ENCODE data around the gene PRAMEF27.
"Not testable (repeated sequence)": the region's sequence is repeated elsewhere in the genome, so short reads cannot be mapped to it uniquely, and the experiment has no call there.

The PRAMEF27 gene

GRCh38 chr1:13056475-13056874 lies at the start of gene PRAMEF27:
Gene PRAMEF27, minus strand, starts transcription at chr1:13056575. Its CDS starts 2,916 bp downstream, at chr1:13053659.
- DNase-seq = not testable (repeated sequence)

GRCh38 chr1:13070474-13070873 lies 14.1 kb upstream of the PRAMEF27 start, which contains the start of gene PRAMEF25:
Gene PRAMEF25, plus strand, starts transcription at chr1:13070774. Its CDS starts 2,920 bp downstream, at chr1:13073694.
- not testable (repeated sequence) for DNase-seq

- DNase-seq = not testable (repeated sequence)
These were observed 36.5 kb downstream of the PRAMEF27 start for GRCh38 chr1:13019846-13020245.

GRCh38 chr1:13011932-13012331 lies 44.4 kb downstream of the PRAMEF27 start:
- not testable (repeated sequence) for DNase-seq

GRCh38 chr1:13009348-13009747 lies 47.0 kb downstream of the PRAMEF27 start:
- DNase-seq = not testable (repeated sequence)

GRCh38 chr1:13005732-13006131 lies 50.6 kb downstream of the PRAMEF27 start:
- DNase-seq = not testable (repeated sequence)
